ENCODE results near the gene PTPRD.

DNA sequence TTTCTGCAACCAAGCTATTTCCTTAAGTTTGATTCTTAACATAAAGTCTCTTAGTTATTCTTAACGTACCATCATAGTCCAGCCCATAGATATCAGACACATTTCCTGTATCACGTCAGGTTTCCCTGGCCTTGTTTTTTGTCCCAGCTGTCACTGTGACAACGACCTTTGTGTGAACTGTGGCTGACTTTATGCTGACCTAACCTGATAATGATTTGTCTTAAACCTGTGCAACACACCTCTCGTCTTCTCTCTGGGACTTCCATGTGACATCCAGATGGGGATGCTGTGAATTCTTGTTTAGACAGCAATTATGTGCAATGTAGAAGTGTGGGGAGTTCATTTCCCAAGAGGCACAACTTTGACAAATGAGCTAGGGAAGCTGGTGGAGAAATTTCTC lies 662.8 kb downstream of the PTPRD start:
- TF ChIP-seq, protein P1, sequence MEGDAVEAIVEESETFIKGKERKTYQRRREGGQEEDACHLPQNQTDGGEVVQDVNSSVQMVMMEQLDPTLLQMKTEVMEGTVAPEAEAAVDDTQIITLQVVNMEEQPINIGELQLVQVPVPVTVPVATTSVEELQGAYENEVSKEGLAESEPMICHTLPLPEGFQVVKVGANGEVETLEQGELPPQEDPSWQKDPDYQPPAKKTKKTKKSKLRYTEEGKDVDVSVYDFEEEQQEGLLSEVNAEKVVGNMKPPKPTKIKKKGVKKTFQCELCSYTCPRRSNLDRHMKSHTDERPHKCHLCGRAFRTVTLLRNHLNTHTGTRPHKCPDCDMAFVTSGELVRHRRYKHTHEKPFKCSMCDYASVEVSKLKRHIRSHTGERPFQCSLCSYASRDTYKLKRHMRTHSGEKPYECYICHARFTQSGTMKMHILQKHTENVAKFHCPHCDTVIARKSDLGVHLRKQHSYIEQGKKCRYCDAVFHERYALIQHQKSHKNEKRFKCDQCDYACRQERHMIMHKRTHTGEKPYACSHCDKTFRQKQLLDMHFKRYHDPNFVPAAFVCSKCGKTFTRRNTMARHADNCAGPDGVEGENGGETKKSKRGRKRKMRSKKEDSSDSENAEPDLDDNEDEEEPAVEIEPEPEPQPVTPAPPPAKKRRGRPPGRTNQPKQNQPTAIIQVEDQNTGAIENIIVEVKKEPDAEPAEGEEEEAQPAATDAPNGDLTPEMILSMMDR (IDR thresholded peaks at IDR 0.05 in 4 of 5, conservative IDR thresholded peaks at IDR 0.05 in 1 of 5) = no peak
- TF ChIP-seq POLR2A (IDR thresholded peaks at IDR 0.05) = no peak
